Fibroblast of skin of scalp (primary cell): ENCODE data around the gene TLR2.

Source experiments
- DNase-seq: peaks from one replicate; pipeline ENCODE4 v3.0.0-alpha.2; 2013

Gene TLR2

DNA sequence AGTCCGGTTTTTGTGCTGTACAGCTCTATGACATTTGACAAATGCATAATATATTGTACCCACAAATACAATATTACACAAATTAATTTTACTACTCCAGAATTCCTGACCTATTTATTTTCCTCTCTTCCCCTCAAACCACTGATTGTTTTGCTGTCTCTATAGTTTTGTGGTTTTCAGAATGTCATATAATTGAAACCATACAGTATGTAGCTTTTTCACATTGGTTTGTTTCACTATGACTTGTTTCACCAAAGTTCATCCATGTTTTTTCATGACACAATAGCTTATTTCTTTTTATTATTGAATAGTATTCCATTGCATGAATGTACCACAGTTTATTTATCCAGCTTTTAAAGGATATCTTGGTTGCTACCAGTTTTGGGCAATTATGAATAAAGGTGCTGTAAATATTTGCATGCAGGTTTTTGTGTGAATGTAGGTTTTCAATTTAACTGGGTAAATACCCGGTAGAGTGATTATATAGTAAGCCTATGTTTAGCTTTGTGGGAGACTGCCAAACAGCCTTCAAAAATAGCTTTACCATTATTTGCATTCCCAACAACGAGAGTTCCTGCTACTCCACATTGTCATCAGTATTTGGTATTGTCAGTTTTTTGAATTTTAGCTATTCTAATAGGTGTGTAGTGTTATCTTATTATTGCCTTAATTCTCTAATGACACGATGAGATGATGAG is 49.8 kb downstream of the TLR2 start:
- peak; percentile 27 for DNase-seq

- no peak for DNase-seq
Observed at GRCh38 chr4:153735906-153736461, 51.9 kb downstream of the TLR2 start.

DNA sequence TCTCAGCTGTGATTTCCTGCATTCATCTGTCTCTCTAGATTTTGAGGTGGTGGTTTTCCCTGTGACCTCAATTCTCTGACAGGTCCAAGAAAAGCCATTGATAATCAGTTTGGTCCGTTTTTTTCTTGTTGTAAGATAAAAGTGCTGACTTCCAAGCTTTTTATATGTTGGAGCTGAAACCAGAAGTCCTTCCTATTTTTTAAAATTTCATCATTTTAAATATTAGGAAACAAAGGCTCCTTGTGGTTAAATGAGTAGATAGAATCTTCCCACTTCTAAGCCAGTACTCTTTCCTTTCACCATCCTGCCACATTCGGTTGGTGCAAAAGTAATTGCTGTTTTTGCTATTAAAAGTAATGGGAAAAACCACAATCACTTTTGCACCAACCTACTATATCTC is 57.5 kb downstream of the TLR2 start:
- DNase-seq = no peak

DNA sequence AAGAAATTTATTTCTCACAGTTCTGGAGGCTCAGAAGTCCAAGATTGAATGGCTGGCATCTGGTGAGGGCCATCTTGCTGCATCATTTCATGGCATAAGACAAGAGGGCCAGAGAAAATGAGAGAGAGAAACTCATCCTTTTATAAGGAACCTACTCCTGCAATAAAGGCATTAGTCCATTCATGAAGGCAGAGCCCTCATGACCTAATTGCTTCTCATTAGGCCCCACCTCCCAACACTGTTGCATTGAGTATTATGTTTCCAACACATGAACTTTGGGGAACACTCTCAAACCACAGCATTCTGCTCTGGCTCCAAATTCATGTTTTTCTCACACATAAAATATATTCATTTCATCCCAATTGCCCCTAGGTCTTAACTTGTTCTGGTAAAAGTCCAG is 61.6 kb downstream of the TLR2 start:
- DNase-seq = no peak

GRCh38 chr4:153747406-153747955 is 63.4 kb downstream of the TLR2 start:
- no peak for DNase-seq

- DNase-seq = peak; percentile 65
Observed at GRCh38 chr4:153748378-153748777, 64.3 kb downstream of the TLR2 start.

GRCh38 chr4:153750197-153750817 is 66.2 kb downstream of the TLR2 start:
- peak; percentile 84 for DNase-seq

- DNase-seq = no peak
Observed at GRCh38 chr4:153755186-153755585, 71.1 kb downstream of the TLR2 start.
